MM.1S (cell line): ENCODE data around the gene JCAD.

Experiments used
- DNase-seq: peaks from one replicate; pipeline ENCODE4 v3.0.0-alpha.2; 2015
- H2AFZ ChIP-seq: fragments of 300-600 bp; sonication (generic); 2 replicates; pipeline ENCODE4 v1.6.0; 2016; ENCODE audit warnings: antibody characterized with exemption, low read length
- H3F3A ChIP-seq: fragments of 300-600 bp; sonication (generic); 2 replicates; pipeline ENCODE4 v1.6.1; 2016; ENCODE audit warnings: mild to moderate bottlenecking, antibody characterized with exemption, low read length, moderate library complexity, mixed read lengths; ENCODE audit not compliant: insufficient read depth
- H3K27ac ChIP-seq: fragments of 300-600 bp; sonication (generic); 2 replicates; pipeline ENCODE4 v1.5.1; 2016; ENCODE audit warnings: mild to moderate bottlenecking, low read length
- H3K27me3 ChIP-seq: fragments of 300-600 bp; sonication (generic); replicated peaks from 2 replicates; pipeline ENCODE4 v1.6.0; 2016; ENCODE audit warnings: low read length; ENCODE audit not compliant: insufficient read depth
- H3K36me3 ChIP-seq: fragments of 300-600 bp; sonication (generic); replicated peaks from 2 replicates; pipeline ENCODE4 v1.6.1; 2016; ENCODE audit warnings: mild to moderate bottlenecking, low read length, mixed read lengths; ENCODE audit not compliant: insufficient read depth
- H3K4me1 ChIP-seq: fragments of 300-600 bp; sonication (generic); 2 replicates; pipeline ENCODE4 v1.6.1; 2016; ENCODE audit warnings: low read length, mixed read lengths
- H3K4me2 ChIP-seq: fragments of 300-600 bp; sonication (generic); 2 replicates; pipeline ENCODE4 v1.6.0; 2016; ENCODE audit warnings: low read depth, low read length
- H3K4me3 ChIP-seq: fragments of 300-600 bp; sonication (generic); 2 replicates; pipeline ENCODE4 v1.5.1; 2016; ENCODE audit warnings: low read length, mixed read lengths
- H3K79me2 ChIP-seq: fragments of 300-600 bp; sonication (generic); 2 replicates; pipeline ENCODE4 v1.6.1; 2016; ENCODE audit warnings: mixed run types, low read length, mixed read lengths
- H3K9ac ChIP-seq: fragments of 300-600 bp; sonication (generic); 2 replicates; pipeline ENCODE4 v1.6.1; 2016; ENCODE audit warnings: low read length, mixed read lengths
- H3K9me2 ChIP-seq: fragments of 300-600 bp; sonication (generic); replicated peaks from 2 replicates; pipeline ENCODE4 v1.6.1; 2016; ENCODE audit warnings: mild to moderate bottlenecking, low read length, mixed read lengths; ENCODE audit not compliant: insufficient read depth
- H3K9me3 ChIP-seq: fragments of 300-600 bp; sonication (generic); replicated peaks from 2 replicates; pipeline ENCODE4 v1.6.1; 2016; ENCODE audit warnings: mild to moderate bottlenecking, low read length, mixed read lengths; ENCODE audit not compliant: insufficient read depth
- H4K20me1 ChIP-seq: fragments of 300-600 bp; sonication (generic); 2 replicates; pipeline ENCODE4 v1.6.1; 2016; ENCODE audit warnings: mild to moderate bottlenecking, low read length, moderate library complexity, mixed read lengths; ENCODE audit not compliant: insufficient read depth
- EZH2 ChIP-seq: fragments of 300-600 bp; sonication (generic); optimal IDR thresholded peaks from 2 replicates; pipeline ENCODE3; 2017; ENCODE audit warnings: low read depth, mild to moderate bottlenecking, antibody characterized with exemption, low read length, mixed read lengths
- EZH2phosphoT487 ChIP-seq: fragments of 300-600 bp; sonication (generic); IDR thresholded peaks from 2 replicates; pipeline ENCODE4 v1.6.1; 2018; ENCODE audit warnings: antibody characterized with exemption, low read length
- TF ChIP-seq, protein P1 (sequence below): fragments of 300-600 bp; sonication (generic); IDR thresholded peaks from 2 replicates; pipeline ENCODE4 v1.5.1; 2016; ENCODE audit warnings: antibody characterized with exemption, low read length, mixed read lengths

Gene JCAD

GRCh38 chr10:29994811-29995210 lies 64.6 kb downstream of the JCAD start:
- Histone ChIP-seq H4K20me1 (no peaks in the 10 kb centered on the region), H3K9me2 (no peaks in the 10 kb centered on the region), H3K4me3 (no peak overlapping the region), H3K9ac (no peak overlapping the region), H3K36me3 (no peaks in the 10 kb centered on the region), H3F3A (no peaks in the 10 kb centered on the region), H3K4me2 (no peak overlapping the region), H3K79me2 (no peaks in the 10 kb centered on the region), H3K9me3 (no peaks in the 10 kb centered on the region), H2AFZ (no peak overlapping the region), H3K4me1 (no peaks in the 10 kb centered on the region), H3K27ac (no peak overlapping the region), H3K27me3 (no peaks in the 10 kb centered on the region)
- no peak for DNase-seq
- TF ChIP-seq EZH2, result no peak
- TF ChIP-seq, protein P1, sequence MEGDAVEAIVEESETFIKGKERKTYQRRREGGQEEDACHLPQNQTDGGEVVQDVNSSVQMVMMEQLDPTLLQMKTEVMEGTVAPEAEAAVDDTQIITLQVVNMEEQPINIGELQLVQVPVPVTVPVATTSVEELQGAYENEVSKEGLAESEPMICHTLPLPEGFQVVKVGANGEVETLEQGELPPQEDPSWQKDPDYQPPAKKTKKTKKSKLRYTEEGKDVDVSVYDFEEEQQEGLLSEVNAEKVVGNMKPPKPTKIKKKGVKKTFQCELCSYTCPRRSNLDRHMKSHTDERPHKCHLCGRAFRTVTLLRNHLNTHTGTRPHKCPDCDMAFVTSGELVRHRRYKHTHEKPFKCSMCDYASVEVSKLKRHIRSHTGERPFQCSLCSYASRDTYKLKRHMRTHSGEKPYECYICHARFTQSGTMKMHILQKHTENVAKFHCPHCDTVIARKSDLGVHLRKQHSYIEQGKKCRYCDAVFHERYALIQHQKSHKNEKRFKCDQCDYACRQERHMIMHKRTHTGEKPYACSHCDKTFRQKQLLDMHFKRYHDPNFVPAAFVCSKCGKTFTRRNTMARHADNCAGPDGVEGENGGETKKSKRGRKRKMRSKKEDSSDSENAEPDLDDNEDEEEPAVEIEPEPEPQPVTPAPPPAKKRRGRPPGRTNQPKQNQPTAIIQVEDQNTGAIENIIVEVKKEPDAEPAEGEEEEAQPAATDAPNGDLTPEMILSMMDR, result no peak
- no peak for TF ChIP-seq EZH2phosphoT487

GRCh38 chr10:29993319-29993915 lies 66.0 kb downstream of the JCAD start:
- H3K36me3 ChIP-seq, result no peaks in the 10 kb centered on the region
- no peak overlapping the region for H3K4me3 ChIP-seq
- no peaks in the 10 kb centered on the region for H4K20me1 ChIP-seq
- no peak overlapping the region for H2AFZ ChIP-seq
- no peaks in the 10 kb centered on the region for H3F3A ChIP-seq
- H3K9me3 ChIP-seq, result no peaks in the 10 kb centered on the region
- no peaks in the 10 kb centered on the region for H3K9me2 ChIP-seq
- no peak overlapping the region for H3K9ac ChIP-seq
- TF ChIP-seq EZH2 (no peak), EZH2phosphoT487 (no peak)
- TF ChIP-seq, protein P1, result no peak
- H3K4me1 ChIP-seq, result no peaks in the 10 kb centered on the region
- no peak overlapping the region for H3K4me2 ChIP-seq
- no peak overlapping the region for H3K27ac ChIP-seq
- no peaks in the 10 kb centered on the region for H3K27me3 ChIP-seq
- no peaks in the 10 kb centered on the region for H3K79me2 ChIP-seq
- DNase-seq, result no peak

DNA sequence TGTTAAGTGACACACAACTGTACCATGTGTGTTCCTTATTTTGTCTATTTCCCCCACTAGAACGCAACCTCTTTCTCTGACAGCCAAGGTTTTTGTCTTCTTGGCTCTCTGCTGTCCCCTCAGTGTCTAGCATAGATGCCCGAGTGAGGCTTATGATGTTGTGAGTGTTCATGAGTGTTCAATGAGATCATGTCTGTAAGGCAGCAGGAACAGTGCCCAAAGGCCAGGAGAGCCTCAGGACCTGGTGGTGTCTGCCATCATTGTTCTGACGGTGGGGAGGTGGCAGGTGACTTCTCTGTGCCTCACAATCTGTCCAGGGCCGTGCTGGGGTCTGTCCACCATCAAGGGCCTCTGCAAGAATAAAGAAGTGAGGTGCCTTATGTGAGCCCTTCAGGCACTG lies 66.5 kb downstream of the JCAD start:
- Histone ChIP-seq H4K20me1 (no peaks in the 10 kb centered on the region), H3K9ac (no peak overlapping the region), H3K27ac (no peak overlapping the region), H3K36me3 (no peaks in the 10 kb centered on the region), H3F3A (no peaks in the 10 kb centered on the region), H3K27me3 (no peaks in the 10 kb centered on the region), H3K4me1 (no peaks in the 10 kb centered on the region), H2AFZ (no peak overlapping the region), H3K4me3 (no peak overlapping the region), H3K9me2 (no peaks in the 10 kb centered on the region), H3K4me2 (no peak overlapping the region), H3K79me2 (no peaks in the 10 kb centered on the region), H3K9me3 (no peaks in the 10 kb centered on the region)
- TF ChIP-seq, protein P1, result no peak
- TF ChIP-seq EZH2phosphoT487, result no peak
- no peak for TF ChIP-seq EZH2
- DNase-seq, result no peak
